HCT116 (cell line): ENCODE results near the gene CCM2. TPM values are rescaled to one million over a fixed set of nuclear protein-coding genes. Genes with fewer than 3 reads are reported as not detected.

Experiments
- ATAC-seq: fragments of 200-7000 bp; cut with Tn5 transposase; 2 replicates; pipeline ENCODE4 v1.9.1; 2020; ENCODE audit warnings: mild to moderate bottlenecking, moderate library complexity
- BruUV-seq: library from RNA; stranded (reverse); fragments of 400-500 nt; replicated peaks from 2 replicates; lab custom pipeline; 2021; lab: Mats Ljungman, UMichigan
- CTCF ChIA-PET: fragments of 300-600 bp; sonication (Branson Sonifier 250); formaldehyde crosslinking; loops from one replicate; lab custom pipeline; 2021; ENCODE audit warnings: antibody characterized with exemption; lab: Charles Lee
- POLR2A ChIA-PET: fragments of 300-600, 350-600 bp; sonication (Branson Sonifier 250); formaldehyde crosslinking; loops from one replicate; lab custom pipeline; 2021; ENCODE audit warnings: antibody characterized with exemption; lab: Charles Lee
- RAD21 ChIA-PET, 2 experiments: fragments of 300-600 bp; sonication (Branson Sonifier 250); formaldehyde crosslinking; loops; one replicate each; lab custom pipeline; 2023; ENCODE audit warnings: low total read pairs in 2 of 2; ENCODE audit not compliant: uncharacterized antibody in 2 of 2, unreplicated experiment in 2 of 2, low non-redundant PET in 1 of 2; lab: Charles Lee
- DNase-seq: peaks from one replicate; pipeline ENCODE4 v3.0.0-alpha.2; 2010; ENCODE audit warnings: low read depth, low spot score
- H2AFZ ChIP-seq: fragments of 200-600 bp; shearing (Covaris generic), sonication (generic); 2 replicates; pipeline ENCODE4 v1.6.1; 2017; ENCODE audit warnings: low read depth, mixed run types, mixed read lengths, antibody characterized with exemption, low read length; ENCODE audit not compliant: poor library complexity, severe bottlenecking
- H3K27ac ChIP-seq: 2 replicates; pipeline ENCODE4 v1.5.1; 2012; ENCODE audit warnings: low read depth, low read length
- H3K27me3 ChIP-seq: fragments of 200-600 bp; sonication (generic); 2 replicates; pipeline ENCODE4 v1.6.1; 2016; ENCODE audit warnings: mixed run types, low read length, mixed read lengths; ENCODE audit not compliant: insufficient read depth
- H3K36me3 ChIP-seq, 2 experiments: fragments of 200-500 bp in 1 of 2; fragments of 200-600 bp in 1 of 2; sonication (Bioruptor generic) in 1 of 2; sonication (generic) in 1 of 2; 2 replicates each; pipeline versions ENCODE4 v1.5.1 to v1.6.1; 2014 to 2016; ENCODE audit warnings: low read length in 2 of 2, inconsistent platforms in 1 of 2, mixed read lengths in 1 of 2, mixed run types in 1 of 2; ENCODE audit not compliant: insufficient read depth in 2 of 2, control insufficient read depth in 1 of 2
- H3K4me1 ChIP-seq, 2 experiments: fragments of 200-600 bp in 1 of 2; sonication (generic) in 1 of 2; 2 replicates each; pipeline versions ENCODE4 v1.5.1 to v1.6.1; 2012 to 2017; ENCODE audit warnings: low read length in 2 of 2, inconsistent platforms in 1 of 2, mild to moderate bottlenecking in 1 of 2, mixed read lengths in 1 of 2, mixed run types in 1 of 2, moderate library complexity in 1 of 2; ENCODE audit not compliant: insufficient read depth in 2 of 2, control insufficient read depth in 1 of 2
- H3K4me2 ChIP-seq: fragments of 200-600 bp; sonication (generic); 2 replicates; pipeline ENCODE4 v1.6.1; 2017; ENCODE audit warnings: mixed run types, low read length, mixed read lengths
- H3K4me3 ChIP-seq, 2 experiments: fragments of 200-600 bp in 1 of 2; sonication (generic) in 1 of 2; replicated peaks in 1 of 2; 2 replicates each; pipeline ENCODE4 v1.5.1; 2011 to 2016; ENCODE audit warnings: low read length in 2 of 2, control low read depth in 1 of 2, low read depth in 1 of 2, mild to moderate bottlenecking in 1 of 2, mixed read lengths in 1 of 2, mixed run types in 1 of 2
- H3K79me2 ChIP-seq: fragments of 200-600 bp; sonication (generic); 2 replicates; pipeline ENCODE4 v1.6.1; 2017; ENCODE audit warnings: mild to moderate bottlenecking, mixed run types, low read length, moderate library complexity, mixed read lengths; ENCODE audit not compliant: insufficient read depth
- H3K9ac ChIP-seq: fragments of 200-600 bp; sonication (generic); 2 replicates; pipeline ENCODE4 v1.6.1; 2016; ENCODE audit warnings: low read length, mixed read lengths
- H3K9me2 ChIP-seq: fragments of 200-600 bp; sonication (generic), shearing (Covaris generic); 2 replicates; pipeline ENCODE4 v1.6.1; 2017; ENCODE audit warnings: mixed run types, mild to moderate bottlenecking, moderate library complexity; ENCODE audit not compliant: insufficient read depth
- H3K9me3 ChIP-seq, 2 experiments: fragments of 200-500 bp in 1 of 2; fragments of 200-600 bp in 1 of 2; sonication (Bioruptor generic) in 1 of 2; sonication (generic) in 1 of 2; 2 replicates each; pipeline ENCODE4 v1.6.1; 2014 to 2017; ENCODE audit warnings: low read length in 2 of 2, mixed read lengths in 2 of 2, inconsistent platforms in 1 of 2, low read depth in 1 of 2, mild to moderate bottlenecking in 1 of 2, mixed run types in 1 of 2, moderate library complexity in 1 of 2; ENCODE audit not compliant: control insufficient read depth in 1 of 2, insufficient read depth in 1 of 2
- H4K20me1 ChIP-seq: fragments of 200-600 bp; sonication (generic), shearing (Covaris generic); 2 replicates; pipeline ENCODE4 v1.6.1; 2017; ENCODE audit warnings: mixed run types, mild to moderate bottlenecking, moderate library complexity; ENCODE audit not compliant: insufficient read depth
- CEBPB ChIP-seq: IDR thresholded peaks from 2 replicates; pipeline ENCODE4 v1.6.1; 2012; ENCODE audit warnings: low read depth
- ELF1 ChIP-seq: IDR thresholded peaks from 2 replicates; pipeline ENCODE4 v1.6.1; 2012; ENCODE audit warnings: low read depth, borderline replicate concordance
- SRF ChIP-seq: IDR thresholded peaks from 2 replicates; pipeline ENCODE4 v1.6.1; 2012; ENCODE audit warnings: low read depth
- intact Hi-C: fragments of 100-400 bp; cut with micrococcal nuclease; formaldehyde crosslinking; loops from 2 replicates; pipeline ENCODE4 v1.10.0; 2022
- total RNA-seq: library from RNA; stranded (reverse); gene quantifications from one replicate; pipeline ENCODE4 v1.2.1, GENCODE V29; 2021; ENCODE audit not compliant: unreplicated experiment
- TF ChIP-seq, protein P1 (sequence below): IDR thresholded peaks from 2 replicates; pipeline ENCODE4 v1.6.1; 2012; ENCODE audit warnings: low read depth
- TF ChIP-seq, protein P2 (sequence below), 3 experiments: fragments of 200-600 bp in 1 of 3; sonication (generic) in 1 of 3; IDR thresholded peaks in 2 of 3; conservative IDR thresholded peaks in 1 of 3; 2 replicates each; pipeline ENCODE4 v1.5.1; 2012 to 2017; ENCODE audit warnings: low read depth in 2 of 3, low read length in 2 of 3, antibody characterized with exemption in 1 of 3, borderline replicate concordance in 1 of 3, control low read depth in 1 of 3, mild to moderate bottlenecking in 1 of 3, mixed read lengths in 1 of 3, mixed run types in 1 of 3, moderate library complexity in 1 of 3; ENCODE audit not compliant: insufficient read depth in 1 of 3

CCM2 gene
- total RNA-seq, 1 experiment from 2014 or later, result 34.4 TPM

DNA sequence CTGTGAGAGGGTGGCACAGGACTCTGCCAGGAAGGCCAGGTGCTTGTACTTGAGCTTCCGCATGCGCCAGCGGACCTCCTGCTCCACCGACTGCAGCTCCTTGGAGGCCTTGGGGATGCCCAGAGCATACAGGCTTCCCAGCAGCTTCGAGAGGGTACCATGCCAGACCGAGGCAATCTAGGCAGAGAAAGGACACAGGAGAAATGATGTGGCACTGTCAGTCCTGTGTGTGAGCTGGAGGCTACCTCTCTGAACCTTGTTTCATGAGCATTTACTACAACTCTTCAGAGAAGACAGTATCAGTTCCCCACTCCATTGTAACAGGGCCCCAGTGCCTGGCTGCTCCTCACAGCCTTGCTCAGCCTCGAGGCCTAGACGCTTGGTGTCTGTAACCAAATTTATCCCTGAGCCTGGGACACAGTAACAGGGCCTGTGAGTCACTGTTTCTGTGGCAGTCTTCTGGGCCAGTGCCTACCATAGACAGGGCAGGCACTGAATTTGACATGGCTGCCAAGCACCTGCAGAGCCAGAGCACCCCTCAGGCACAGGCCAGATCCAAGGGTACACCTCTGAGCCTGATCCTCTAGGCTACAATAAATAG lies 105.7 kb downstream of the CCM2 start:
- CTCF ChIA-PET, result no interaction called here
- Histone ChIP-seq H3K9me3 (no peaks in the 10 kb centered on the region), H2AFZ (no peak overlapping the region), H3K9me2 (no peaks in the 10 kb centered on the region), H3K36me3 (peaks cover 75 to 87% of the 10 kb centered on the region in 2 experiments), H3K4me1 (peaks cover 5% of the 10 kb centered on the region in 2 experiments)
- POLR2A ChIA-PET, result no interaction called here
- TF ChIP-seq, protein P1, sequence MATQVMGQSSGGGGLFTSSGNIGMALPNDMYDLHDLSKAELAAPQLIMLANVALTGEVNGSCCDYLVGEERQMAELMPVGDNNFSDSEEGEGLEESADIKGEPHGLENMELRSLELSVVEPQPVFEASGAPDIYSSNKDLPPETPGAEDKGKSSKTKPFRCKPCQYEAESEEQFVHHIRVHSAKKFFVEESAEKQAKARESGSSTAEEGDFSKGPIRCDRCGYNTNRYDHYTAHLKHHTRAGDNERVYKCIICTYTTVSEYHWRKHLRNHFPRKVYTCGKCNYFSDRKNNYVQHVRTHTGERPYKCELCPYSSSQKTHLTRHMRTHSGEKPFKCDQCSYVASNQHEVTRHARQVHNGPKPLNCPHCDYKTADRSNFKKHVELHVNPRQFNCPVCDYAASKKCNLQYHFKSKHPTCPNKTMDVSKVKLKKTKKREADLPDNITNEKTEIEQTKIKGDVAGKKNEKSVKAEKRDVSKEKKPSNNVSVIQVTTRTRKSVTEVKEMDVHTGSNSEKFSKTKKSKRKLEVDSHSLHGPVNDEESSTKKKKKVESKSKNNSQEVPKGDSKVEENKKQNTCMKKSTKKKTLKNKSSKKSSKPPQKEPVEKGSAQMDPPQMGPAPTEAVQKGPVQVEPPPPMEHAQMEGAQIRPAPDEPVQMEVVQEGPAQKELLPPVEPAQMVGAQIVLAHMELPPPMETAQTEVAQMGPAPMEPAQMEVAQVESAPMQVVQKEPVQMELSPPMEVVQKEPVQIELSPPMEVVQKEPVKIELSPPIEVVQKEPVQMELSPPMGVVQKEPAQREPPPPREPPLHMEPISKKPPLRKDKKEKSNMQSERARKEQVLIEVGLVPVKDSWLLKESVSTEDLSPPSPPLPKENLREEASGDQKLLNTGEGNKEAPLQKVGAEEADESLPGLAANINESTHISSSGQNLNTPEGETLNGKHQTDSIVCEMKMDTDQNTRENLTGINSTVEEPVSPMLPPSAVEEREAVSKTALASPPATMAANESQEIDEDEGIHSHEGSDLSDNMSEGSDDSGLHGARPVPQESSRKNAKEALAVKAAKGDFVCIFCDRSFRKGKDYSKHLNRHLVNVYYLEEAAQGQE, result no peak
- TF ChIP-seq ELF1 (no peak), CEBPB (no peak), SRF (no peak)
- TF ChIP-seq, protein P2, sequence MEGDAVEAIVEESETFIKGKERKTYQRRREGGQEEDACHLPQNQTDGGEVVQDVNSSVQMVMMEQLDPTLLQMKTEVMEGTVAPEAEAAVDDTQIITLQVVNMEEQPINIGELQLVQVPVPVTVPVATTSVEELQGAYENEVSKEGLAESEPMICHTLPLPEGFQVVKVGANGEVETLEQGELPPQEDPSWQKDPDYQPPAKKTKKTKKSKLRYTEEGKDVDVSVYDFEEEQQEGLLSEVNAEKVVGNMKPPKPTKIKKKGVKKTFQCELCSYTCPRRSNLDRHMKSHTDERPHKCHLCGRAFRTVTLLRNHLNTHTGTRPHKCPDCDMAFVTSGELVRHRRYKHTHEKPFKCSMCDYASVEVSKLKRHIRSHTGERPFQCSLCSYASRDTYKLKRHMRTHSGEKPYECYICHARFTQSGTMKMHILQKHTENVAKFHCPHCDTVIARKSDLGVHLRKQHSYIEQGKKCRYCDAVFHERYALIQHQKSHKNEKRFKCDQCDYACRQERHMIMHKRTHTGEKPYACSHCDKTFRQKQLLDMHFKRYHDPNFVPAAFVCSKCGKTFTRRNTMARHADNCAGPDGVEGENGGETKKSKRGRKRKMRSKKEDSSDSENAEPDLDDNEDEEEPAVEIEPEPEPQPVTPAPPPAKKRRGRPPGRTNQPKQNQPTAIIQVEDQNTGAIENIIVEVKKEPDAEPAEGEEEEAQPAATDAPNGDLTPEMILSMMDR (IDR thresholded peaks at IDR 0.05 in 2 of 3, conservative IDR thresholded peaks at IDR 0.05 in 1 of 3; ENCODE audit: borderline replicate concordance in 1 of 3, insufficient read depth in 1 of 3, low read depth in 2 of 3, low read length in 2 of 3), result no peak
- TF ChIP-seq, all 23 proteins: peak for 0
- intact Hi-C loops, result no loop called here
- no peak for DNase-seq
- Histone ChIP-seq H4K20me1 (peaks cover 13% of the 10 kb centered on the region), H3K4me2 (no peak overlapping the region), H3K9ac (no peak overlapping the region), H3K79me2 (peaks cover 81% of the 10 kb centered on the region), H3K4me3 (no peak overlapping the region), H3K27ac (no peak overlapping the region), H3K27me3 (no peaks in the 10 kb centered on the region)
- no peak for ATAC-seq
- BruUV-seq, result no TSS peak
- RAD21 ChIA-PET, result no interaction called here
